Neural cell (in vitro differentiated cells): Measurements from ENCODE around the gene LDHAL6B. TPM values are rescaled to one million over a fixed set of nuclear protein-coding genes. Genes with fewer than 3 reads are reported as not detected.
A peak's percentile ranks its signal among the peaks of the same experiment; 100 is the strongest.
"Not testable (repeated sequence)": the region's sequence is repeated elsewhere in the genome, so short reads cannot be mapped to it uniquely, and the experiment has no call there.

Source experiments
- H2AFZ ChIP-seq: fragments of 200-600, 300-800 bp; sonication (generic), shearing (Covaris generic); 2 replicates; pipeline ENCODE4 v1.6.0; 2014; ENCODE audit warnings: low read depth, mild to moderate bottlenecking, antibody characterized with exemption, low read length, moderate library complexity
- H3F3A ChIP-seq: fragments of 200-600 bp; shearing (Covaris generic); 2 replicates; pipeline ENCODE4 v1.6.1; 2016; ENCODE audit warnings: mild to moderate bottlenecking, moderate library complexity, mixed read lengths, antibody characterized with exemption, low read length; ENCODE audit not compliant: insufficient read depth, poor library complexity, severe bottlenecking
- H3K27ac ChIP-seq: fragments of 200-600, 300-800 bp; sonication (generic), shearing (Covaris generic); 2 replicates; pipeline ENCODE4 v1.5.1; 2014; ENCODE audit warnings: mild to moderate bottlenecking, low read length, moderate library complexity
- H3K27me3 ChIP-seq: fragments of 300-800, 200-600 bp; sonication (generic), shearing (Covaris generic); 2 replicates; pipeline ENCODE4 v1.6.0; 2014; ENCODE audit warnings: mild to moderate bottlenecking, low read depth, low read length, moderate library complexity; ENCODE audit not compliant: insufficient read depth
- H3K36me3 ChIP-seq: fragments of 300-800, 200-600 bp; sonication (generic), shearing (Covaris generic); 2 replicates; pipeline ENCODE4 v1.5.1; 2014; ENCODE audit warnings: mild to moderate bottlenecking, antibody characterized with exemption, low read length, moderate library complexity; ENCODE audit not compliant: insufficient read depth
- H3K4me2 ChIP-seq: fragments of 300-800, 200-600 bp; sonication (generic), shearing (Covaris generic); 2 replicates; pipeline ENCODE4 v1.6.0; 2014; ENCODE audit warnings: mild to moderate bottlenecking, low read length
- H3K4me3 ChIP-seq: fragments of 300-800, 200-600 bp; sonication (generic), shearing (Covaris generic); 2 replicates; pipeline ENCODE4 v1.5.1; 2014; ENCODE audit warnings: mild to moderate bottlenecking, low read length, moderate library complexity
- H3K79me2 ChIP-seq: fragments of 200-600 bp; shearing (Covaris generic); replicated peaks from 2 replicates; pipeline ENCODE4 v1.6.0; 2014; ENCODE audit warnings: mild to moderate bottlenecking, low read length, moderate library complexity; ENCODE audit not compliant: insufficient read depth
- H3K9ac ChIP-seq: fragments of 300-800, 200-600 bp; sonication (generic), shearing (Covaris generic); 2 replicates; pipeline ENCODE4 v1.6.1; 2016; ENCODE audit warnings: mild to moderate bottlenecking, low read length, mixed read lengths
- H3K9me2 ChIP-seq: fragments of 200-600 bp; shearing (Covaris generic); 2 replicates; pipeline ENCODE4 v1.6.1; 2016; ENCODE audit warnings: mild to moderate bottlenecking, low read length, mixed read lengths; ENCODE audit not compliant: insufficient read depth
- H3K9me3 ChIP-seq: fragments of 200-600, 300-800 bp; sonication (generic), shearing (Covaris generic); 2 replicates; pipeline ENCODE4 v1.6.1; 2016; ENCODE audit warnings: mild to moderate bottlenecking, mixed run types, low read length, moderate library complexity, mixed read lengths
- H4K20me1 ChIP-seq: fragments of 200-600 bp; shearing (Covaris generic); 2 replicates; pipeline ENCODE4 v1.6.1; 2016; ENCODE audit warnings: mild to moderate bottlenecking, mixed run types; ENCODE audit not compliant: insufficient read depth
- EP300 ChIP-seq: fragments of 450-650 bp; conservative IDR thresholded peaks from 2 replicates; pipeline ENCODE4 v1.6.1; 2014; ENCODE audit warnings: antibody characterized with exemption, mild to moderate bottlenecking, moderate library complexity; ENCODE audit not compliant: poor library complexity, severe bottlenecking
- EZH2 ChIP-seq: fragments of 200-600, 300-800 bp; shearing (Covaris generic), sonication (generic); IDR thresholded peaks from 2 replicates; pipeline ENCODE4 v1.6.1; 2014; ENCODE audit warnings: antibody characterized with exemption, low read length, borderline replicate concordance, mild to moderate bottlenecking; ENCODE audit not compliant: insufficient read depth, poor library complexity, severe bottlenecking
- MXI1 ChIP-seq: fragments of 450-650 bp; conservative IDR thresholded peaks from 2 replicates; pipeline ENCODE4 v1.6.1; 2014; ENCODE audit warnings: antibody characterized with exemption, mild to moderate bottlenecking; ENCODE audit not compliant: poor library complexity, severe bottlenecking
- POLR2AphosphoS5 ChIP-seq: IDR thresholded peaks from 2 replicates; pipeline ENCODE4 v1.6.1; 2012
- RAD21 ChIP-seq: fragments of 450-650 bp; conservative IDR thresholded peaks from 2 replicates; pipeline ENCODE4 v1.6.1; 2014; ENCODE audit warnings: antibody characterized with exemption, mild to moderate bottlenecking, moderate library complexity
- REST ChIP-seq: IDR thresholded peaks from 2 replicates; pipeline ENCODE4 v1.6.1; 2012; ENCODE audit warnings: borderline replicate concordance
- SMC3 ChIP-seq: fragments of 450-650 bp; conservative IDR thresholded peaks from 2 replicates; pipeline ENCODE4 v1.6.1; 2014; ENCODE audit warnings: antibody characterized with exemption, mild to moderate bottlenecking, moderate library complexity; ENCODE audit not compliant: poor library complexity
- TAF1 ChIP-seq: IDR thresholded peaks from 2 replicates; pipeline ENCODE4 v1.6.1; 2012; ENCODE audit warnings: low read depth
- polyA plus RNA-seq: library from polyadenylated mRNA; depleted of rRNA; stranded (reverse); fragments of >200 nt; gene quantifications from 2 replicates; pipeline ENCODE4 v1.2.3, GENCODE V29; 2014
- TF ChIP-seq, protein P1 (sequence below): fragments of 450-650 bp; IDR thresholded peaks from 2 replicates; pipeline ENCODE4 v1.5.1; 2014; ENCODE audit warnings: antibody characterized with exemption, mild to moderate bottlenecking, moderate library complexity; ENCODE audit not compliant: poor library complexity, severe bottlenecking

Gene LDHAL6B
- polyA plus RNA-seq, 1 donor from 2014 or later = not detected

DNA sequence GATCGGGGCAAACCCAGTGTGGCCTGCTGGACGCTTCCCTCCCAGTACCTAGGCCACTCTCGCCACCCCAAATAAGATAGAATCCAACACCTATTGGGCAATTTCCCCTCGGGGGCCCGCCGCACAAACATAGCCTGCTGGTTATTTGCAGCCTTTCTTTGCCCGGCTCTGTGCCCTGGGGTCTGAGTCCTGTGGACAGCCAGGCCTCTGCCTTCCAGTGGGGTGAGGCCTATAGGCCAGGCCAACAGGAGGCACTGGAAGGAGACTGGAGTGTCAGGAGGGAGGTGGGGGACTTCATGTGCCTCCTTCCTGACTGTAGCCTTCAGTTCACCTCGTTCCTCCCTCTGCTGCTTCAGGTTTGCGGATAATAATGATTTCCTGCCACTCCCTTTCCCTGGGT lies 47.4 kb upstream of the LDHAL6B start:
- TF ChIP-seq EZH2 = no peak
- TF ChIP-seq TAF1 = no peak
- no peak for TF ChIP-seq POLR2AphosphoS5
- no peak for TF ChIP-seq SMC3
- no peak for TF ChIP-seq MXI1
- no peak for TF ChIP-seq RAD21
- TF ChIP-seq EP300 = no peak
- TF ChIP-seq, protein P1, sequence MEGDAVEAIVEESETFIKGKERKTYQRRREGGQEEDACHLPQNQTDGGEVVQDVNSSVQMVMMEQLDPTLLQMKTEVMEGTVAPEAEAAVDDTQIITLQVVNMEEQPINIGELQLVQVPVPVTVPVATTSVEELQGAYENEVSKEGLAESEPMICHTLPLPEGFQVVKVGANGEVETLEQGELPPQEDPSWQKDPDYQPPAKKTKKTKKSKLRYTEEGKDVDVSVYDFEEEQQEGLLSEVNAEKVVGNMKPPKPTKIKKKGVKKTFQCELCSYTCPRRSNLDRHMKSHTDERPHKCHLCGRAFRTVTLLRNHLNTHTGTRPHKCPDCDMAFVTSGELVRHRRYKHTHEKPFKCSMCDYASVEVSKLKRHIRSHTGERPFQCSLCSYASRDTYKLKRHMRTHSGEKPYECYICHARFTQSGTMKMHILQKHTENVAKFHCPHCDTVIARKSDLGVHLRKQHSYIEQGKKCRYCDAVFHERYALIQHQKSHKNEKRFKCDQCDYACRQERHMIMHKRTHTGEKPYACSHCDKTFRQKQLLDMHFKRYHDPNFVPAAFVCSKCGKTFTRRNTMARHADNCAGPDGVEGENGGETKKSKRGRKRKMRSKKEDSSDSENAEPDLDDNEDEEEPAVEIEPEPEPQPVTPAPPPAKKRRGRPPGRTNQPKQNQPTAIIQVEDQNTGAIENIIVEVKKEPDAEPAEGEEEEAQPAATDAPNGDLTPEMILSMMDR = no peak
- no peak for TF ChIP-seq REST
- H3K4me3 ChIP-seq = no peak overlapping the region
- no peak overlapping the region for H2AFZ ChIP-seq
- no peak overlapping the region for H3K27ac ChIP-seq
- no peaks in the 10 kb centered on the region for H3F3A ChIP-seq
- H3K9ac ChIP-seq = no peak overlapping the region
- H3K27me3 ChIP-seq = no peaks in the 10 kb centered on the region
- H3K4me2 ChIP-seq = no peak overlapping the region
- H3K9me3 ChIP-seq = no peaks in the 10 kb centered on the region
- H3K9me2 ChIP-seq = no peaks in the 10 kb centered on the region
- no peaks in the 10 kb centered on the region for H3K79me2 ChIP-seq
- no peaks in the 10 kb centered on the region for H3K36me3 ChIP-seq
- no peaks in the 10 kb centered on the region for H4K20me1 ChIP-seq

DNA sequence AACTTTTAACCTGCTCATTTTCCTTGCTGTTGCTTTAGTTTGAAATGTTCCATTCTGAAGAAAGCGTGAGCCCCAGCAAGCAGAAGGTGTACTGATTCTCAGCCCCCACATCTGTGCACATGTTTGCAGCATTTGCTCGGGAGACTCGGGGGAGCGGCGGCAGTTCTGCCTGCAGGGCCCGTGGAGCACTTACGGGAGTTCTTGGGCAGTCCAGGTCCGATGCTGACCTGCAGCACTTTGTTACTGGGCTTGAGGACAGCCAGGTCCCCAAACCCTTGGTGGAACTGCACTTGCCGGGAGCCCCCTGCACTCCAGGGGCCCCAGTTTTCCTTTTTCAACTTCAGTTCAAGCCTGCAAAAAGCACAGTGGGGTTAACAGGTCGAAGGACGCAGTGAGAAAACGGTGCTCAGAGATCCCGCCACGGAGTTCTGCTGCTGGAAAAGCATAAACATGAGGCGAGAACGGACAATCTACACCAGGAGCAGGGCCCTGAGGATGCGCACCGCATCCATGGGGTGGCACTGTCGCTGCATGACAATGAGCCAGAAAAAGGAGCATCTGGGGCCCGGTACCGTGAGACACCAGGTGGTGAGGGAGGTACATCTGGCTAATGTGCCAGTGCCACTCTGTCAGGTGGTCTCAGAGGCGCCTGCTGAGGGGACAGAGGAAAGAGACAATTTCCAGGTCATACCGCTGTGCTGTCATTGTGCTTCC lies 45.6 kb upstream of the LDHAL6B start:
- Histone ChIP-seq H3K9me2 (no peaks in the 10 kb centered on the region), H2AFZ (no peak overlapping the region), H3K9me3 (no peaks in the 10 kb centered on the region), H3K27ac (no peak overlapping the region), H4K20me1 (no peaks in the 10 kb centered on the region), H3F3A (no peaks in the 10 kb centered on the region), H3K9ac (no peak overlapping the region), H3K4me3 (no peak overlapping the region), H3K4me2 (no peak overlapping the region), H3K27me3 (no peaks in the 10 kb centered on the region), H3K79me2 (no peaks in the 10 kb centered on the region), H3K36me3 (no peaks in the 10 kb centered on the region)
- TF ChIP-seq SMC3 = peak; percentile 71
- TF ChIP-seq EZH2 = no peak
- TF ChIP-seq TAF1 = no peak
- TF ChIP-seq REST = no peak
- TF ChIP-seq POLR2AphosphoS5 = no peak
- TF ChIP-seq MXI1 = no peak
- TF ChIP-seq RAD21 = peak; percentile 65
- TF ChIP-seq EP300 = no peak
- TF ChIP-seq, protein P1 = peak; percentile 57

DNA sequence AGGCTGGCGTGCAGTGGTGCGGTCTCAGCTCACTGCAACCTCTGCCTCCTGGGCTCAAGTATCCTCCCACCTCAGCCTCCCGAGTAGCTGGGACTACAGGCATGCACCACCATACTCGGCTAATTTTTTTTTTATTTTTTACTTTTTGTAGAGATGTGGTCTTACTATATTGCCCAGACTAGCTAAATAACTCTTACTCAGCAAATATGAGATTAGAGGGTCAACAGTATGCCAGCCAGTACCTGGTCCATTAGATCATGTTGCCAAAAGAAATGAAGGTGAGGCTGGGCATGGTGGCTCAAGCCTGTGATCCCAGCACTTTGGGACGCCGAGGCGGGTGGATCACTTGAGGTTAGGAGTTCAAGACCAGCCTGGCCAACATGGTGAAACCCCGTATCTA lies 44.6 kb upstream of the LDHAL6B start:
- not testable (repeated sequence) for H3K27me3 ChIP-seq, H3K9me3 ChIP-seq, H3K9ac ChIP-seq, H3K4me3 ChIP-seq, H3K79me2 ChIP-seq, H3K9me2 ChIP-seq, H4K20me1 ChIP-seq, H3F3A ChIP-seq, H3K36me3 ChIP-seq, H3K27ac ChIP-seq, H3K4me2 ChIP-seq, H2AFZ ChIP-seq
